Muscle of leg (tissue), 16 donors: ENCODE data around the gene TMED9. TPM values are rescaled to one million over a fixed set of nuclear protein-coding genes. Genes with fewer than 3 reads are reported as not detected.

Experiments used
- DNase-seq: peaks from one replicate; pipeline ENCODE4 v3.0.0; 2013
- H3K27ac ChIP-seq: one replicate; pipeline ENCODE4 v1.5.1; 2013; ENCODE audit warnings: mild to moderate bottlenecking, low read length, control low read depth
- H3K27me3 ChIP-seq: one replicate; pipeline ENCODE4 v1.6.1; 2013; ENCODE audit warnings: low read length; ENCODE audit not compliant: control insufficient read depth, insufficient read depth
- H3K36me3 ChIP-seq: one replicate; pipeline ENCODE4 v1.6.1; 2013; ENCODE audit warnings: low read length; ENCODE audit not compliant: control insufficient read depth, insufficient read depth
- H3K4me1 ChIP-seq: one replicate; pipeline ENCODE4 v1.6.1; 2013; ENCODE audit warnings: low read length; ENCODE audit not compliant: control insufficient read depth, insufficient read depth
- H3K4me3 ChIP-seq: one replicate; pipeline ENCODE4 v1.5.1; 2013; ENCODE audit warnings: low read length, control low read depth
- H3K9me3 ChIP-seq: replicated peaks from 2 replicates; pipeline ENCODE4 v1.6.1; 2013; ENCODE audit warnings: low read depth, low read length; ENCODE audit not compliant: control insufficient read depth
- WGBS: methylation state at CpG from one replicate; pipeline ENCODE4 v1.1.5; 2013; ENCODE audit warnings: missing lambda C conversion rate; ENCODE audit not compliant: insufficient coverage; 5-methylcytosine and 5-hydroxymethylcytosine counted together
- long read RNA-seq, 11 donors: transcript quantifications; one replicate each; lab custom pipeline, GENCODE V29; 2026
- polyA plus RNA-seq, 8 donors: library from polyadenylated mRNA; unstranded; fragments of 120-200 nt; gene quantifications; one replicate each; pipeline versions ENCODE4 v1.2.1 to v1.2.3, GENCODE V29; 2013; ENCODE audit warnings: inconsistent platforms in 1 of 8, low replicate concordance in 1 of 8; ENCODE audit not compliant: insufficient read length in 8 of 8, insufficient read depth in 1 of 8
- total RNA-seq: library from RNA; stranded (reverse); fragments of 120-200 nt; gene quantifications from one replicate; pipeline ENCODE4 v1.2.4, GENCODE V29; 2013

TMED9 gene
- 48.0 TPM for total RNA-seq
- polyA plus RNA-seq = 100 to 1,000 TPM; 117 to 161 (median 138) TPM
- long read RNA-seq, donor 1, transcript TMED9-201 (5 exons, 1,473 nt) = major isoform, 61 of 67 reads
- long read RNA-seq, donor 1, partial matches to known transcripts = 5 of 67 reads
- long read RNA-seq, donor 1, other reads (novel, unspliced or antisense) = 0 of 67 reads
- long read RNA-seq, donor 2, transcript TMED9-201 (5 exons, 1,473 nt) = major isoform, 10 of 10 reads
- long read RNA-seq, donor 2, partial matches to known transcripts = 0 of 10 reads
- long read RNA-seq, donor 2, other reads (novel, unspliced or antisense) = 0 of 10 reads
- long read RNA-seq, donor 3, transcript TMED9-201 (5 exons, 1,473 nt) = major isoform, 134 of 138 reads
- long read RNA-seq, donor 3, partial matches to known transcripts = 0 of 138 reads
- long read RNA-seq, donor 3, other reads (novel, unspliced or antisense) = 0 of 138 reads
- long read RNA-seq, donor 4, transcript TMED9-201 (5 exons, 1,473 nt) = major isoform, 49 of 85 reads
- long read RNA-seq, donor 4, transcript TMED9-206 (4 exons, 772 nt) = minor isoform, 5 of 85 reads
- long read RNA-seq, donor 4, partial matches to known transcripts = 28 of 85 reads
- long read RNA-seq, donor 4, other reads (novel, unspliced or antisense) = 0 of 85 reads
- long read RNA-seq, donor 5, transcript TMED9-205 (3 exons, 821 nt) = minor isoform, 6 of 318 reads
- long read RNA-seq, donor 5, transcript TMED9-201 (5 exons, 1,473 nt) = major isoform, 258 of 318 reads
- long read RNA-seq, donor 5, partial matches to known transcripts = 44 of 318 reads
- long read RNA-seq, donor 5, other reads (novel, unspliced or antisense) = 9 of 318 reads
- long read RNA-seq, donor 6, transcript TMED9-201 (5 exons, 1,473 nt) = major isoform, 149 of 174 reads
- long read RNA-seq, donor 6, partial matches to known transcripts = 13 of 174 reads
- long read RNA-seq, donor 6, other reads (novel, unspliced or antisense) = 6 of 174 reads
- long read RNA-seq, donor 7, transcript TMED9-201 (5 exons, 1,473 nt) = major isoform, 126 of 156 reads
- long read RNA-seq, donor 7, partial matches to known transcripts = 18 of 156 reads
- long read RNA-seq, donor 7, other reads (novel, unspliced or antisense) = 6 of 156 reads
- long read RNA-seq, donor 8, transcript TMED9-201 (5 exons, 1,473 nt) = major isoform, 47 of 51 reads
- long read RNA-seq, donor 8, partial matches to known transcripts = 0 of 51 reads
- long read RNA-seq, donor 8, other reads (novel, unspliced or antisense) = 0 of 51 reads
- long read RNA-seq, donor 9, transcript TMED9-201 (5 exons, 1,473 nt) = major isoform, 57 of 67 reads
- long read RNA-seq, donor 9, partial matches to known transcripts = 7 of 67 reads
- long read RNA-seq, donor 9, other reads (novel, unspliced or antisense) = 0 of 67 reads
- long read RNA-seq, donor 10, transcript TMED9-201 (5 exons, 1,473 nt) = major isoform, 80 of 88 reads
- long read RNA-seq, donor 10, partial matches to known transcripts = 5 of 88 reads
- long read RNA-seq, donor 10, other reads (novel, unspliced or antisense) = 0 of 88 reads
- long read RNA-seq, donor 11, transcript TMED9-201 (5 exons, 1,473 nt) = major isoform, 92 of 189 reads
- long read RNA-seq, donor 11, partial matches to known transcripts = 93 of 189 reads
- long read RNA-seq, donor 11, other reads (novel, unspliced or antisense) = 0 of 189 reads

- Histone ChIP-seq H3K27me3 (peaks cover 12% of the 10 kb centered on the region), H3K4me1 (peaks cover 14% of the 10 kb centered on the region), H3K4me3 (peak within 1 kb of the TSS; percentile 97), H3K9me3 (no peaks in the 10 kb centered on the region), H3K27ac (peak within 1 kb of the TSS; percentile 92), H3K36me3 (peaks cover 37% of the 10 kb centered on the region)
- under 1% methylated on average over 53 of the region's 71 CpGs for WGBS
- peak; percentile 93 for DNase-seq
Observed at GRCh38 chr5:177592010-177592834, at the start of gene TMED9. TSS of gene TMED9 (plus strand) at chr5:177592203. CDS start at chr5:177592215, 12 bp downstream.

GRCh38 chr5:177542816-177543465 is 49.1 kb upstream of the TMED9 start:
- H3K36me3 ChIP-seq = peaks cover 19% of the 10 kb centered on the region
- DNase-seq = no peak
- no peak overlapping the region for H3K27ac ChIP-seq
- H3K9me3 ChIP-seq = no peaks in the 10 kb centered on the region
- WGBS = no CpG with 5 or more reads among the region's 4 CpGs
- H3K4me3 ChIP-seq = no peak overlapping the region
- H3K27me3 ChIP-seq = no peaks in the 10 kb centered on the region
- peaks cover 40% of the 10 kb centered on the region for H3K4me1 ChIP-seq

- Histone ChIP-seq H3K27ac (peak overlapping the region; percentile 87), H3K4me3 (no peak overlapping the region), H3K36me3 (peaks cover 6% of the 10 kb centered on the region), H3K9me3 (no peaks in the 10 kb centered on the region), H3K4me1 (peaks cover 35% of the 10 kb centered on the region), H3K27me3 (no peaks in the 10 kb centered on the region)
- 27% methylated on average over 2 of the region's 4 CpGs for WGBS
- peak; percentile 90 for DNase-seq
Observed at GRCh38 chr5:177545487-177546257, 46.3 kb upstream of the TMED9 start.

GRCh38 chr5:177546258-177546741 is 45.7 kb upstream of the TMED9 start:
- H3K27me3 ChIP-seq = no peaks in the 10 kb centered on the region
- H3K9me3 ChIP-seq = no peaks in the 10 kb centered on the region
- DNase-seq = peak; percentile 75
- peak overlapping the region; percentile 87 for H3K27ac ChIP-seq
- no peak overlapping the region for H3K4me3 ChIP-seq
- peaks cover 35% of the 10 kb centered on the region for H3K4me1 ChIP-seq
- peaks cover 7% of the 10 kb centered on the region for H3K36me3 ChIP-seq
- WGBS = no CpG with 5 or more reads among the region's 1 CpG

GRCh38 chr5:177547736-177548135 is 44.3 kb upstream of the TMED9 start:
- WGBS = 57% methylated on average over 1 of the region's 3 CpGs
- Histone ChIP-seq H3K36me3 (peaks cover 14% of the 10 kb centered on the region), H3K4me1 (peaks cover 40% of the 10 kb centered on the region), H3K9me3 (no peaks in the 10 kb centered on the region), H3K27me3 (no peaks in the 10 kb centered on the region), H3K4me3 (no peak overlapping the region), H3K27ac (no peak overlapping the region)
- DNase-seq = no peak

- Histone ChIP-seq H3K4me1 (peaks cover 48% of the 10 kb centered on the region), H3K27ac (no peak overlapping the region)
Observed at GRCh38 chr5:177548495-177548894, 43.5 kb upstream of the TMED9 start.

GRCh38 chr5:177550122-177550521 is 41.9 kb upstream of the TMED9 start:
- Histone ChIP-seq H3K36me3 (peaks cover 14% of the 10 kb centered on the region), H3K4me3 (no peak overlapping the region), H3K27ac (no peak overlapping the region), H3K27me3 (no peaks in the 10 kb centered on the region), H3K9me3 (no peaks in the 10 kb centered on the region), H3K4me1 (peaks cover 48% of the 10 kb centered on the region)
- WGBS = no CpG with 5 or more reads among the region's 1 CpG
- no peak for DNase-seq

More at GRCh38 chr5:177548495-177548894, 43.5 kb upstream of the TMED9 start:
- WGBS = 33% methylated on average over 1 of the region's 1 CpG
- Histone ChIP-seq H3K9me3 (no peaks in the 10 kb centered on the region), H3K27me3 (no peaks in the 10 kb centered on the region), H3K4me3 (no peak overlapping the region), H3K36me3 (peaks cover 14% of the 10 kb centered on the region)
- DNase-seq = no peak
